HepG2 (cell line): ENCODE measurements around the gene TBX15.

Source experiments
- CTCF ChIP-seq: sonication (generic); formaldehyde crosslinking; IDR thresholded peaks from 2 replicates; pipeline ENCODE4 v1.5.0; 2020; ENCODE audit warnings: mild to moderate bottlenecking, missing genetic modification reagents, moderate library complexity
- DRAP1 ChIP-seq: IDR thresholded peaks from 2 replicates; pipeline ENCODE4 v1.6.1; 2016; ENCODE audit warnings: missing genetic modification reagents, missing compliant biosample characterization
- ETV6 ChIP-seq: sonication (generic); formaldehyde crosslinking; conservative IDR thresholded peaks from 2 replicates; pipeline ENCODE4 v1.4.0; 2020; ENCODE audit warnings: missing genetic modification reagents
- JDP2 ChIP-seq: sonication (generic); formaldehyde crosslinking; IDR thresholded peaks from 2 replicates; pipeline ENCODE4 v1.8.1; 2022; ENCODE audit warnings: missing genetic modification reagents, borderline replicate concordance
- MTA3 ChIP-seq: sonication (generic); formaldehyde crosslinking; IDR thresholded peaks from 2 replicates; pipeline ENCODE4 v1.4.0; 2020; ENCODE audit warnings: missing genetic modification reagents
- NBN ChIP-seq: fragments of 450-650 bp; conservative IDR thresholded peaks from 2 replicates; pipeline ENCODE4 v1.6.1; 2017
- NR2C2 ChIP-seq: sonication (generic); formaldehyde crosslinking; IDR thresholded peaks from 2 replicates; pipeline ENCODE4 v1.4.0; 2020; ENCODE audit warnings: missing genetic modification reagents, mild to moderate bottlenecking, moderate library complexity, borderline replicate concordance
- RBFOX2 ChIP-seq: fragments of 200-400 bp; formaldehyde crosslinking; IDR thresholded peaks from 2 replicates; pipeline ENCODE4 v1.6.1; 2017; ENCODE audit warnings: low read depth, mild to moderate bottlenecking, low read length
- SMC3 ChIP-seq: IDR thresholded peaks from 2 replicates; pipeline ENCODE4 v1.6.1; 2011; ENCODE audit warnings: low read length, improper control_type of control experiment
- SOX6 ChIP-seq, 2 experiments: fragments of 450-650 bp in 1 of 2; sonication (generic) in 1 of 2; formaldehyde crosslinking in 1 of 2; IDR thresholded peaks; 2 replicates each; pipeline versions ENCODE4 v1.4.0 to v1.6.1; 2017 to 2020; ENCODE audit warnings: antibody characterized with exemption in 1 of 2, mild to moderate bottlenecking in 1 of 2, missing genetic modification reagents in 1 of 2
- THRA ChIP-seq: sonication (generic); formaldehyde crosslinking; IDR thresholded peaks from 2 replicates; pipeline ENCODE4 v1.4.0; 2020; ENCODE audit warnings: missing genetic modification reagents, borderline replicate concordance
- ZFP37 ChIP-seq: sonication (generic); formaldehyde crosslinking; IDR thresholded peaks from 2 replicates; pipeline ENCODE4 v1.4.0; 2020; ENCODE audit warnings: missing genetic modification reagents, borderline replicate concordance
- ZNF615 ChIP-seq: sonication (generic); formaldehyde crosslinking; IDR thresholded peaks from 2 replicates; pipeline ENCODE4 v1.5.0; 2020; ENCODE audit warnings: mild to moderate bottlenecking, missing genetic modification reagents, borderline replicate concordance
- ZNF891 ChIP-seq: sonication (generic); formaldehyde crosslinking; IDR thresholded peaks from 2 replicates; pipeline ENCODE4 v1.5.0; 2020; ENCODE audit warnings: mild to moderate bottlenecking, missing genetic modification reagents

- no peak for TF ChIP-seq CTCF (CRISPR knock-in tag)
- TF ChIP-seq THRA (CRISPR knock-in tag): no peak
- TF ChIP-seq DRAP1 (CRISPR knock-in tag): no peak
- no peak for TF ChIP-seq SOX6 (IDR thresholded peaks at IDR 0.05)
- no peak for TF ChIP-seq SOX6 (CRISPR knock-in tag; IDR thresholded peaks at IDR 0.05)
- no peak for TF ChIP-seq JDP2 (CRISPR knock-in tag)
- TF ChIP-seq NBN: no peak
- TF ChIP-seq MTA3 (CRISPR knock-in tag): no peak
- no peak for TF ChIP-seq NR2C2 (CRISPR knock-in tag)
- TF ChIP-seq SMC3: no peak
- no peak for TF ChIP-seq ZNF891 (CRISPR knock-in tag)
- TF ChIP-seq ZFP37 (CRISPR knock-in tag): no peak
- no peak for TF ChIP-seq ETV6 (CRISPR knock-in tag)
- no peak for TF ChIP-seq ZNF615
- no peak for TF ChIP-seq RBFOX2
Measured at GRCh38 chr1:118981436-118981835, 6.7 kb downstream of the TBX15 start.
